Limb (tissue), 2 donors: ENCODE data around the gene TAF11L14.

ENCODE experiments used
- DNase-seq, 2 donors: peaks; one replicate each; pipeline ENCODE4 v3.0.0-alpha.2; 2016; ENCODE audit errors: extremely low spot score in 2 of 2

The TAF11L14 gene

DNA sequence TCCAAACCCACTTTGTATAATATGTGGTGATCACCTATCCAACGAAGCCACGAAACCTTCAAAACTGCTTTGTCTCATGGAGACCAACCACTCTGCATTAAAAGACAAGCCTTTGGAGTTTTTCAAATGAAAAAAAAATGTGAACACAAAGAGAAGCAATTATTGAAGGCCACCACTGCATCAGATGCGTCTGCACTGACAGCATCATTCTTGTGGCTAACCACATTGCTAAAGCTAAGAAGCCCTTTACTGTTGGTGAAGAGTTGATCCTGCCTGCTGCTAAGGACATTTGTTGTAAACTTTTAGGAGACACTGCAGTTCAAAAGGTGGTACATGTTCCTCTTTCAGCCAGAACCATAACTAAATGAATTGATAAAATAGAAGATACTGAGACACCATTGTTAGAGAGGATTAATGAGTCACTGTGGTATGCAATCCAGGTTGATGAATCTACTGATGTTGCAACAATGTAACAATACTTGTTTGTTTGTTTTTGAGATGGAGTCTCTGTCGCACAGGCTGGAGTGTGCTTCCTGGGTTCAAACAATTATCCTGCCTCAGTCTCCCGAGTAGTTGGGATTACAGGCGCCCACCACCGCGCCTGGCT, 45.4 kb downstream of the TAF11L14 start:
- DNase-seq: no peak

GRCh38 chr5:17680737-17681136, 46.5 kb downstream of the TAF11L14 start:
- no peak for DNase-seq
